NB4 (cell line): ENCODE results near the gene INSIG1.

ENCODE experiments used
- MYC ChIP-seq: IDR thresholded peaks from 2 replicates; pipeline ENCODE4 v1.6.1; 2011; ENCODE audit warnings: low read depth, low read length
- POLR2A ChIP-seq: IDR thresholded peaks from 2 replicates; pipeline ENCODE4 v1.6.1; 2011; ENCODE audit warnings: mild to moderate bottlenecking; ENCODE audit not compliant: insufficient read length; ENCODE audit errors: extremely low read depth
- TF ChIP-seq, protein P1 (sequence below): IDR thresholded peaks from one replicate; pipeline ENCODE4 v1.5.1; 2012; ENCODE audit warnings: low read depth, low read length
- TF ChIP-seq, protein P2 (sequence below): IDR thresholded peaks from 2 replicates; pipeline ENCODE4 v1.6.1; 2011; ENCODE audit warnings: low read depth, low read length

DNA sequence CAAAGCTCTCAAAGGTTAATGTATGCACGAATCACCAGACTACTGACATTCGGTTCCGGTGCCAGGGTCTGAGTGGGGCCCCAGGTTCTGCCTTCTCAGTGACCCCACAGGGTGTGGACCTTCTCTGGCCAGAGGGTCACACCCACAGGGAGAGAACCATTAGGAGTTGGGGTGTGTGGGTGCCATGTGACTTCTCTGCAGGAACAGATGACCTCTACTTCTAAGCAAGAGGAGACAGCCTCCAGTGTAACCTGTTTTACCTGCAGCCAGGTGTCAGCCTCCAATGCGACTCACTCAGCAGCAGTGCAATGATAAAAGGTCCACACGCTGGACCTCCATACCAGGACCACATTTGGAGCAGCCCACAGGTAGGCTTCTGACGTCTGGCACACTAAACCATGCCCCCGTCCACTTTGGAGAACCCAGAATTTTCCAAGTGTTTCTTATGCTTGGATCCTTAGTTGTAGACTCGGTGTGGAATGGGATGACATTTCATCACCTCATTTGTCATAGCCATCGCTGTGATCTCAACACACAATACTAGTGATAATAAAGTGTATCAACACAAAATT lies 16.2 kb upstream of the INSIG1 start:
- TF ChIP-seq, protein P1, sequence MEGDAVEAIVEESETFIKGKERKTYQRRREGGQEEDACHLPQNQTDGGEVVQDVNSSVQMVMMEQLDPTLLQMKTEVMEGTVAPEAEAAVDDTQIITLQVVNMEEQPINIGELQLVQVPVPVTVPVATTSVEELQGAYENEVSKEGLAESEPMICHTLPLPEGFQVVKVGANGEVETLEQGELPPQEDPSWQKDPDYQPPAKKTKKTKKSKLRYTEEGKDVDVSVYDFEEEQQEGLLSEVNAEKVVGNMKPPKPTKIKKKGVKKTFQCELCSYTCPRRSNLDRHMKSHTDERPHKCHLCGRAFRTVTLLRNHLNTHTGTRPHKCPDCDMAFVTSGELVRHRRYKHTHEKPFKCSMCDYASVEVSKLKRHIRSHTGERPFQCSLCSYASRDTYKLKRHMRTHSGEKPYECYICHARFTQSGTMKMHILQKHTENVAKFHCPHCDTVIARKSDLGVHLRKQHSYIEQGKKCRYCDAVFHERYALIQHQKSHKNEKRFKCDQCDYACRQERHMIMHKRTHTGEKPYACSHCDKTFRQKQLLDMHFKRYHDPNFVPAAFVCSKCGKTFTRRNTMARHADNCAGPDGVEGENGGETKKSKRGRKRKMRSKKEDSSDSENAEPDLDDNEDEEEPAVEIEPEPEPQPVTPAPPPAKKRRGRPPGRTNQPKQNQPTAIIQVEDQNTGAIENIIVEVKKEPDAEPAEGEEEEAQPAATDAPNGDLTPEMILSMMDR, result no peak
- TF ChIP-seq POLR2A, result no peak
- TF ChIP-seq, protein P2, sequence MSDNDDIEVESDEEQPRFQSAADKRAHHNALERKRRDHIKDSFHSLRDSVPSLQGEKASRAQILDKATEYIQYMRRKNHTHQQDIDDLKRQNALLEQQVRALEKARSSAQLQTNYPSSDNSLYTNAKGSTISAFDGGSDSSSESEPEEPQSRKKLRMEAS, result no peak
- TF ChIP-seq MYC, result no peak
